H9 (cell line): Measurements from ENCODE around the gene RGL1. TPM values are rescaled to one million over a fixed set of nuclear protein-coding genes. Genes with fewer than 3 reads are reported as not detected.

Source experiments
- DNase-seq: peaks from one replicate; pipeline ENCODE4 v3.0.0-alpha.2; 2017
- H2AFZ ChIP-seq: one replicate; pipeline ENCODE4 v1.6.1; 2013; ENCODE audit warnings: mild to moderate bottlenecking, low read length, control low read depth, moderate library complexity
- H2AK5ac ChIP-seq: 2 replicates; pipeline ENCODE4 v1.6.1; 2013; ENCODE audit warnings: low read length, control low read depth, mixed read lengths; ENCODE audit not compliant: insufficient read length
- H2BK120ac ChIP-seq: one replicate; pipeline ENCODE4 v1.6.1; 2013; ENCODE audit warnings: low read depth, mild to moderate bottlenecking, low read length, control low read depth, inconsistent platforms; ENCODE audit not compliant: poor library complexity, severe bottlenecking
- H2BK12ac ChIP-seq: 2 replicates; pipeline ENCODE4 v1.6.1; 2013; ENCODE audit warnings: low read length, control low read depth, mixed read lengths, low read depth; ENCODE audit not compliant: insufficient read length
- H2BK15ac ChIP-seq: 2 replicates; pipeline ENCODE4 v1.6.1; 2013; ENCODE audit warnings: low read depth, low read length, control low read depth
- H2BK20ac ChIP-seq: one replicate; pipeline ENCODE4 v1.6.1; 2013; ENCODE audit warnings: low read depth, mild to moderate bottlenecking, low read length, control low read depth, inconsistent platforms; ENCODE audit not compliant: poor library complexity, severe bottlenecking
- H2BK5ac ChIP-seq: 2 replicates; pipeline ENCODE4 v1.6.1; 2013; ENCODE audit warnings: low read length, control low read depth, mixed read lengths; ENCODE audit not compliant: insufficient read length
- H3K14ac ChIP-seq: 2 replicates; pipeline ENCODE4 v1.6.1; 2013; ENCODE audit warnings: low read length, control low read depth; ENCODE audit not compliant: insufficient read depth
- H3K18ac ChIP-seq: 2 replicates; pipeline ENCODE4 v1.6.1; 2013; ENCODE audit warnings: low read depth, mild to moderate bottlenecking, mixed read lengths, low read length, control low read depth; ENCODE audit not compliant: insufficient read length
- H3K23ac ChIP-seq: 2 replicates; pipeline ENCODE4 v1.6.1; 2013; ENCODE audit warnings: low read length, control low read depth, mixed read lengths, low read depth; ENCODE audit not compliant: insufficient read length
- H3K23me2 ChIP-seq: 2 replicates; pipeline ENCODE4 v1.6.1; 2013; ENCODE audit warnings: low read depth, mild to moderate bottlenecking, mixed read lengths, low read length, control low read depth; ENCODE audit not compliant: insufficient read length, poor library complexity, severe bottlenecking
- H3K27ac ChIP-seq: 2 replicates; pipeline ENCODE4 v1.5.1; 2013; ENCODE audit warnings: low read length, control low read depth, mixed read lengths, low read depth; ENCODE audit not compliant: insufficient read length
- H3K27me3 ChIP-seq: 2 replicates; pipeline ENCODE4 v1.6.1; 2013; ENCODE audit warnings: low read length, control low read depth, inconsistent platforms; ENCODE audit not compliant: insufficient read depth
- H3K4ac ChIP-seq: 2 replicates; pipeline ENCODE4 v1.6.1; 2013; ENCODE audit warnings: low read depth, mild to moderate bottlenecking, control low read depth, inconsistent platforms, low read length, moderate library complexity
- H3K4me1 ChIP-seq: 2 replicates; pipeline ENCODE4 v1.6.1; 2013; ENCODE audit warnings: low read length, control low read depth, inconsistent platforms; ENCODE audit not compliant: insufficient read depth
- H3K4me2 ChIP-seq: 2 replicates; pipeline ENCODE4 v1.6.1; 2013; ENCODE audit warnings: low read length, control low read depth, mixed read lengths; ENCODE audit not compliant: insufficient read length, insufficient read depth
- H3K56ac ChIP-seq: 2 replicates; pipeline ENCODE4 v1.6.1; 2013; ENCODE audit warnings: low read depth, mild to moderate bottlenecking, mixed read lengths, low read length, control low read depth; ENCODE audit not compliant: insufficient read length
- H3K79me1 ChIP-seq: 2 replicates; pipeline ENCODE4 v1.6.1; 2013; ENCODE audit warnings: low read depth, mild to moderate bottlenecking, moderate library complexity, low read length, control low read depth, inconsistent platforms; ENCODE audit not compliant: insufficient read depth, poor library complexity, severe bottlenecking
- H3K79me2 ChIP-seq: 2 replicates; pipeline ENCODE4 v1.6.1; 2013; ENCODE audit warnings: low read length, control low read depth, inconsistent platforms; ENCODE audit not compliant: insufficient read depth
- H3K9ac ChIP-seq: 2 replicates; pipeline ENCODE4 v1.6.1; 2013; ENCODE audit warnings: low read length, control low read depth, mixed read lengths; ENCODE audit not compliant: insufficient read length; ENCODE audit errors: extremely low read depth
- H3K9me3 ChIP-seq: one replicate; pipeline ENCODE4 v1.6.1; 2013; ENCODE audit warnings: low read depth, low read length, inconsistent platforms; ENCODE audit not compliant: control insufficient read depth
- H3T11ph ChIP-seq: one replicate; pipeline ENCODE4 v1.6.1; 2013; ENCODE audit warnings: mild to moderate bottlenecking, low read length, control low read depth, inconsistent platforms
- H4K20me1 ChIP-seq: one replicate; pipeline ENCODE4 v1.6.1; 2013; ENCODE audit not compliant: control insufficient read depth, insufficient read length, insufficient read depth
- H4K5ac ChIP-seq: 2 replicates; pipeline ENCODE4 v1.6.1; 2013; ENCODE audit warnings: low read depth, mild to moderate bottlenecking, mixed read lengths, low read length, control low read depth; ENCODE audit not compliant: insufficient read length
- H4K8ac ChIP-seq: replicated peaks from 2 replicates; pipeline ENCODE4 v1.6.1; 2013; ENCODE audit warnings: low read length, control low read depth, mixed read lengths, low read depth; ENCODE audit not compliant: insufficient read length
- H4K91ac ChIP-seq: 2 replicates; pipeline ENCODE4 v1.6.1; 2013; ENCODE audit warnings: low read depth, mild to moderate bottlenecking, moderate library complexity, mixed read lengths, low read length, control low read depth; ENCODE audit not compliant: insufficient read length
- H3K27ac Mint-ChIP-seq, 3 experiments: 2 replicates in 2 of 3; 3 replicates in 1 of 3; pipeline ENCODE4 v1.8.0; 2020 to 2021; ENCODE audit warnings: mixed read lengths in 3 of 3, mild to moderate bottlenecking in 1 of 3, moderate library complexity in 1 of 3
- H3K27me3 Mint-ChIP-seq: 2 replicates; pipeline ENCODE4 v1.8.0; 2021; ENCODE audit warnings: low read depth, mild to moderate bottlenecking, moderate library complexity, mixed read lengths
- H3K36me3 Mint-ChIP-seq, 3 experiments: 2 replicates in 2 of 3; 3 replicates in 1 of 3; pipeline ENCODE4 v1.8.0; 2020 to 2021; ENCODE audit warnings: low read depth in 3 of 3, mixed read lengths in 3 of 3; ENCODE audit not compliant: insufficient read depth in 1 of 3
- H3K4me1 Mint-ChIP-seq, 2 experiments: 2 replicates each; pipeline ENCODE4 v1.8.0; 2020; ENCODE audit warnings: mixed read lengths in 2 of 2
- H3K4me3 Mint-ChIP-seq, 2 experiments: 2 replicates in 1 of 2; 3 replicates in 1 of 2; pipeline ENCODE4 v1.8.0; 2020 to 2021; ENCODE audit warnings: mild to moderate bottlenecking in 2 of 2, mixed read lengths in 2 of 2, moderate library complexity in 1 of 2
- H3K9me3 Mint-ChIP-seq, 2 experiments: 2 replicates in 1 of 2; 3 replicates in 1 of 2; pipeline ENCODE4 v1.8.0; 2020; ENCODE audit warnings: mild to moderate bottlenecking in 2 of 2, mixed read lengths in 2 of 2, moderate library complexity in 1 of 2
- WGBS: extraction: QIAGEN DNeasy Blood & Tissue Kit; methylation state at CpG from one replicate; pipeline ENCODE4 v1.1.7; 2013; ENCODE audit warnings: missing lambda C conversion rate, low lambda C conversion rate, mixed read lengths; ENCODE audit not compliant: insufficient read length; ENCODE audit errors: extremely low coverage; 5-methylcytosine and 5-hydroxymethylcytosine counted together
- total RNA-seq: library from RNA; stranded (reverse); gene quantifications from 2 replicates; pipeline ENCODE4 v1.2.1, GENCODE V29; 2021
- TF ChIP-seq, protein P1 (sequence below): fragments of 200-600 bp; sonication (generic); conservative IDR thresholded peaks from 3 replicates; pipeline ENCODE4 v1.8.0; 2021; ENCODE audit warnings: antibody characterized with exemption, mild to moderate bottlenecking

RGL1 gene
- total RNA-seq, 1 experiment from 2014 or later, result 1.4 TPM

DNA sequence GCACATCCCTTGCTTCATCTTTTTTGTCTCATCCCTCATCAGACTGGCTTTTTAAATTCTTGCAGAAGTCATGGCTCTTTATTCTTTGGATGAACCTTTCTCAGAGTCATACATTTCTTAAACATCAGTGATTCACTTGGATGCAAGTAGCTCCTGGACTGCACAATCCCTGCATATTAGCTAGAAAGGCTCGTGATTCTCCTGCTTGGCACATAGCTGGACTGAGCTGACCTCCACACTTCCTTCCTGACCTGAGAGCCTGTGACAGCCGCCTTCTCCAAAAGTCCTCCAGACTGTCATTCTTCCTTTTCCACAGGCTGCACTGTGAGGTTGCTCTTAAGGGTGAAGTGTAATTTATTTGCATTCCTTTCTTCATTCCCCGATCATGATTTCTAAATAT is 109.4 kb downstream of the RGL1 start:
- H2BK12ac ChIP-seq, result no peak overlapping the region

More for the DNA sequence above, 109.4 kb downstream of the RGL1 start:
- Histone ChIP-seq H4K5ac (no peak overlapping the region), H2AK5ac (no peak overlapping the region), H2BK120ac (no peak overlapping the region), H3K79me1 (no peaks in the 10 kb centered on the region), H3K27ac (no peak overlapping the region), H2BK5ac (no peak overlapping the region), H2BK20ac (no peak overlapping the region), H3K9ac (no peak overlapping the region), H4K8ac (no peak overlapping the region), H3K14ac (no peak overlapping the region), H2AFZ (no peak overlapping the region), H3K4me1 (no peaks in the 10 kb centered on the region), H3K56ac (no peak overlapping the region), H3K79me2 (no peaks in the 10 kb centered on the region), H4K91ac (no peak overlapping the region), H4K20me1 (no peaks in the 10 kb centered on the region), H3K18ac (no peak overlapping the region), H3K9me3 (no peaks in the 10 kb centered on the region), H3K4ac (no peak overlapping the region), H2BK15ac (no peak overlapping the region), H3T11ph (no peak overlapping the region), H3K23me2 (no peaks in the 10 kb centered on the region), H3K23ac (no peak overlapping the region), H3K27me3 (no peaks in the 10 kb centered on the region), H3K4me2 (no peak overlapping the region)
- H3K27ac Mint-ChIP-seq, result no peak overlapping the region
- no peaks in the 10 kb centered on the region for H3K9me3 Mint-ChIP-seq
- H3K4me3 Mint-ChIP-seq, result no peak overlapping the region
- H3K27me3 Mint-ChIP-seq, result no peaks in the 10 kb centered on the region
- TF ChIP-seq, protein P1, sequence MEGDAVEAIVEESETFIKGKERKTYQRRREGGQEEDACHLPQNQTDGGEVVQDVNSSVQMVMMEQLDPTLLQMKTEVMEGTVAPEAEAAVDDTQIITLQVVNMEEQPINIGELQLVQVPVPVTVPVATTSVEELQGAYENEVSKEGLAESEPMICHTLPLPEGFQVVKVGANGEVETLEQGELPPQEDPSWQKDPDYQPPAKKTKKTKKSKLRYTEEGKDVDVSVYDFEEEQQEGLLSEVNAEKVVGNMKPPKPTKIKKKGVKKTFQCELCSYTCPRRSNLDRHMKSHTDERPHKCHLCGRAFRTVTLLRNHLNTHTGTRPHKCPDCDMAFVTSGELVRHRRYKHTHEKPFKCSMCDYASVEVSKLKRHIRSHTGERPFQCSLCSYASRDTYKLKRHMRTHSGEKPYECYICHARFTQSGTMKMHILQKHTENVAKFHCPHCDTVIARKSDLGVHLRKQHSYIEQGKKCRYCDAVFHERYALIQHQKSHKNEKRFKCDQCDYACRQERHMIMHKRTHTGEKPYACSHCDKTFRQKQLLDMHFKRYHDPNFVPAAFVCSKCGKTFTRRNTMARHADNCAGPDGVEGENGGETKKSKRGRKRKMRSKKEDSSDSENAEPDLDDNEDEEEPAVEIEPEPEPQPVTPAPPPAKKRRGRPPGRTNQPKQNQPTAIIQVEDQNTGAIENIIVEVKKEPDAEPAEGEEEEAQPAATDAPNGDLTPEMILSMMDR, result no peak
- no peaks in the 10 kb centered on the region for H3K36me3 Mint-ChIP-seq
- H3K4me1 Mint-ChIP-seq, result peaks cover 4 to 7% of the 10 kb centered on the region in 2 experiments; a peak in 2 of 4 replicates
- no CpG with 5 or more reads among the region's 3 CpGs for WGBS
- DNase-seq, result no peak
